HS-5 (cell line): Measurements from ENCODE around the gene IGFLR1.
"Not testable (repeated sequence)": the region's sequence is repeated elsewhere in the genome, so short reads cannot be mapped to it uniquely, and the experiment has no call there.

ENCODE experiments used
- DNase-seq: peaks from one replicate; pipeline ENCODE4 v3.0.0-alpha.2; 2012; ENCODE audit warnings: low read depth

The IGFLR1 gene

DNA sequence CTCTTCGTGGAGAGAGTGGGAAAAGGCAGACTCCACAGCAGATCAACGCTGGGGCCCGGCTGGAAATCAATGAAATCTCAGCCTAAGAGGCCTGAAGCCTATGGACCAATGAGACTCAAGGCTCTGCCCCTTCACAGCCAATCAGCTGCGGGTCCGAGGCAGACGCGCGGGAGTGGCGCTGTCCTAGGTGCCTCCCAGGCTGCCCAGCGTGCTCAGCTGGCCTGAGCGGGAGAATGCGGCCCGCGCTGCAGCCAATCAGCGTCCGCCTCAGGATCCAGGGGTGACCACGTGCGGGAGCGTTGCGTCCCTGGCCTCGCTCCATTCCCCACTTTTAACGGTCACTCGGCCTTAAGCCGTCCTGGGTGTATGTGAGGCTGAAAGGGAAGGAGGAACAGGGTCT, 38.0 kb downstream of the IGFLR1 start, which contains the start of gene ZBTB32:
TSS of gene ZBTB32 (plus strand) at position 341 of the 400 bp plus-strand sequence. CDS start 10,069 bp downstream, outside the sequence.
- no peak for DNase-seq

DNA sequence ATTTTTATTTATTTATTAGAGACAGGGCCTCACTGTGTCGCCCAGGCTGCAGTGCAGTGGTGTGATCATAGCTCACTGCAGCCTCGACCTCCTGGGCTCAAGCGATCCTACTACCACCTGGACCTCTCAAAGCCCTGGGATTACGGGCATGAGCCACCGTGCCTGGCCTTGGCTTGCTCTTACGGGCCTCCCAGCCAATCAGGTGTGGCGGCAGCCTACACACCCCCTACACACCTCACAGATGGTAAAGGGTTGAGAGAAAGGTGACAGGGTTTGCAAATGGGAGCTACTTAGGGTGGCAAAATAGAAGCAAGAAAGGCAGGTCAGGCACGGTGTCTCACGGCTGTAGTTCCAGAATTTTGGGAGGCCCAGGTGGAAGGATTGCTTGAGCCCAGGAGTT, 38.9 kb downstream of the IGFLR1 start:
- DNase-seq = no peak

DNA sequence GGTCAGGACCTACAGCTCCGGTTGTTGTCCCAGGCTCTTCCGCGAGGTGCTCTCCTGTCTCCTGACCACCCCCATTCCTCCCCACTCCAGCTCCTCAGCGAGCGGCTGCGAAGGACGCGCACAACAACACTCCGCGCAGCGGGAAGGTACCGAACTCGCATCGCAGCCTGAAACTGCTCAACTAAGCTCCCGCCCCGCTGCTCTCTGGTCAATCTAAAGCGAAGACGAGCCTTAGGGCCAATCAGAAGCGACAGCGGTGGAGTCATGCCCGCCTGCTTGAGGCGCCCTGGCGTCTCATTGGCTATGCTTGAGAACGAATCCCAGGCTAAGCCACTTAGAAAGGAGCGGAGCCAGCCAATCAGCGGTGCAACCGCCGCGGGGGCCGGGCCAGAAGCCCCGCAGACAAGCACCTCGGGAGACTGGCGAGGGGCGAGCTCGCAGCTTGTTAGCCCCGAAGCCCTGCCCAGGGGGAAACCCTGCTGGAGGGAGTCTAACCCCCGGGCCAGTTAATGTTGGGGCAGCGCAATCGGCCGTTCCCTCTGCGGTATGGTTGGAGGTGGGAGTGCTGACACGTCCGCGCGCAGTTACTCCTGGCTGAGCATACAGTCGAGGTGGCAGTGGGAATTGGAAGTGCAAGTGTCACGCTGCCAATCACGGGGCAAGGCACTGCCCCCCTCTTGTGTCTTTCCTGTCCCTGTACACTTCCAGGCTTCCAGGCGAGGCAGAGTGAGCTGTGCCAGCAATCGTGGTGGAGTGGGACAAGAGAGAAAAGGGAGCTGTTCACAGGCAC, 39.8 kb downstream of the IGFLR1 start:
- DNase-seq = peak; percentile 92

DNA sequence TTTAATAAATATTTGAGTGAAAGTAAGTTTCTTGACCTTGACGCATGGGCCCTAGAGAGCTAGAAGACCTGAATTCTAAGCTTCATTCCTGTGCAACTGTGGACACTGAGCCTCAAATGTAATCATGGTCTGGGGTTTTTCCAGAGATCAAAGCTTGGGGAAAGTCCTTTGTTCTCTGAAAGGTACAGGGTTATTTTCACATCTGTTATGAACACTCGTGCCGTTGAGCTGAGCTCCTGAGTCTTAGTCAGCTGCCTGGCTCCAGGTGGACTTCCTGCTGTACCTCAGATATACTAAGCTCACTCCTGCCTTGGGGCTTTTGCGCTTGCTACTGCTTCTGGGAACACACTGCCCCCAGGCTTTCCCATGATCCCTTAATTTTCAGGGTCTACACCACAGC, 45.4 kb downstream of the IGFLR1 start:
- no peak for DNase-seq

DNA sequence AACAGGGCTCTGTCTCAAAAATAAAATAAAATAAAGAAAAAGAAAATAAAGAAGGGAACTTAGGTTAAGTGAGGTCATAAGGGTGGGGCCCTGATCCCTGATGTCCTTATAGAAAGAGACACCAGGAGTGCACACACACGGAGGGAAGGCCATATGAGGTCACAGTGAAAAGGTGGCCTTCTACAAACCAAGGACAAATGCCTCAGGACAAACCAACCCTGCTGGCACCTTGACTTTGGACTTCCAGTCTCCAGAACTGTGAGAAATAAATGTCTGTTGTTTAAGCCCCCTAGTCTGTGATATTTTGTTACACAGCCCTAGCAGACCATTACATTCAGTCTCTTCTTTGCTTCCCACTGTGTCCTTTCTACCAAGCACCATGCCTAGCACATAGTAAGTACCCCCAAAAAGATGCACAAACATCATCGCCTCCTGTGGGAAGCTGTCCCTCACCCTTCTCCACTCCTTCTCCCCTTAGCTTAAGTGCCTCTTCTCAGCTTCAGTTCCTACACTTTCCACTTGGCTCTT, 46.3 kb downstream of the IGFLR1 start:
- DNase-seq = no peak

DNA sequence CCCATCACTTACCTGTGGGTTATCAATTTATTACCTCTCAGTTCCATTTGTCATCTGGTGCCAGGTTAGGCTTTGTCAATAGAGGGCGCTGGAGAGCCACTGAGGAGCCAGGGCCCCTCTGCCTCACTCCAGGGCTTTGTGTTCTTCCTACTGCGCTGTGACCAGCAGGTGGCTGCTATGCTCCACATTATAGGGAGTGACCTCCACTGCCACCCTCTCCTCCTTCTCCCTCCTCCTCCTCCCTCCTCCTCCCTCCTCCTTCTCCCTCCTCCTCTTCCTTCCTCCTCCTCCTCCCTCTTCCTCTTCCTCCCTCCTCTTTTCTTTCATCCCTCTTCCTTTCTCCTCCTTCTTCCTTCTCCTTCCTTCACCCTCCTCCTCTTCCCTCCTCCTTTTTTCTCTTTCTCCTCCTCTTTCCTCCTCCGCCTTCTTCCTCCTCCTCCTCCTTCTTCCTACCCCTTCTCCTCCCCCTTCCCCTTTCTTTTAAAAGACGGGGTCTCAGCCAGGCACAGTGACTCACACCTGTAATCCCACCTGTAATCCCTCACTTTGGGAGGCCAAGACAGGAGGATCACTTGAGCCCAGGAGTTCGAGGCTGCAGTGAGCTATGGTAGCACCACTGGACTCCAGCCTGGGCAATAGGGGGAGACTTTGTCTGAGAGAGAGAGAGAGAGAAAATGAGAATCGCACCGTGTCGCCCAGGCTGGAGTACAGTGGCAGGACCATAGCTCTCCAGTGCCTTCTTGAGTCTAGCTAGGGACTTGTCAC, 48.2 kb downstream of the IGFLR1 start:
- peak; percentile 54 for DNase-seq

DNA sequence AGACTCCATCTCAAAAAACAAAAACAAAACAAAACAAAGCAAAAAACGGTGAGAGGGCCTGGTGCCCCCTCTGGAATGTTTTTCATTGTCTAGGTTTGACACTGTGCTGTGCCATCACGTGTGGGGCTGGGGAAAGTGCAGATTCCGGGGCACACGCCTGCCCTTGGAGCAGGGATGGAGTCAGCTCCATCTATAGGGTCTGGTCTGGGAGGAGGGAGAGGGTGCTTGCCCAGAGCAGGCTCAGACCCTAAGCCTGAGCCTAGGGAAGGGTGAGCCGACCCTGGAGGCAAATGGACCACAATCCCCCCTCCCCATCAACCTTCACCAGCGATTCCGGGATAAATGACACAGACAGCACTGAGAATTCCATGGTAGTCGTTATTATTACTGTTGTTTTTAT, 48.8 kb downstream of the IGFLR1 start:
- DNase-seq = no peak

DNA sequence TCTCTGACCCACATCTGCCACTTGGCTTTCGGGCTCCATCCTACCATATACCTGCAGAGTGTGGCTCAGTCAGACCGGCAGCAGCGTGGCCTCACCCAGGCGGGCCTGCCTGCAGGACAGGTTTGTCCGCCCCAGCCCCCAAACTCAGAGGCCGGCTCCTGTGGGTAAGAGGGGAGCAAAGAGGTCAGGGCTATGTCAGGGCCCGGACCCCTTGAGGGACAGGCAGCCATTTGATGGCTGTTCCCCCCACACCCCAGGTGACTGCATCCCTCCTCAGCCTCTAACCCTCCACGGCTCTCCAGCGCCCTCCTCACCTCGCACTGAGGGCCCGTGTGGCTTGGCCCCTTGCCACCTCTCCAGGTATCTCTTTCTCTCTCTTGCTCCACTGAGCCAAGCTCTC, 50.2 kb downstream of the IGFLR1 start:
- no peak for DNase-seq

DNA sequence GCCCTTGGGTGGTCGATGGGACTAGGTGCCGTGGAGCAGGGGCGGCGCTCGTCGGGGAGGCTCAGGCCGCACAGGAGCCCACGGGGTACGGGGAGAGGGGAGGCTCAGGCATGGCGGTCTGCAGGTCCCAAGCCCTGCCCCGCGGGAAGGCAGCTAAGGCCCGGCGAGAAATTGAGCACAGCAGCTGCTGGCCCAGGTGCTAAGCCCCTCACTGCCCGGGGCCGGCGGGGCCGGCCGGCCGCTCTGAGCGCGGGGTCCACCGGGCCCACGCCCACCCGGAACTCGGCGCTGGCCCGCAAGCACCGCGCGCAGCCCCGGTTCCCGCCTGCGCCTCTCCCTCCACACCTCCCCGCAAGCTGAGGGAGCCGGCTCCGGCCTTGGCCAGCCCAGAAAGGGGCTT, 51.1 kb downstream of the IGFLR1 start:
- DNase-seq = not testable (repeated sequence)

DNA sequence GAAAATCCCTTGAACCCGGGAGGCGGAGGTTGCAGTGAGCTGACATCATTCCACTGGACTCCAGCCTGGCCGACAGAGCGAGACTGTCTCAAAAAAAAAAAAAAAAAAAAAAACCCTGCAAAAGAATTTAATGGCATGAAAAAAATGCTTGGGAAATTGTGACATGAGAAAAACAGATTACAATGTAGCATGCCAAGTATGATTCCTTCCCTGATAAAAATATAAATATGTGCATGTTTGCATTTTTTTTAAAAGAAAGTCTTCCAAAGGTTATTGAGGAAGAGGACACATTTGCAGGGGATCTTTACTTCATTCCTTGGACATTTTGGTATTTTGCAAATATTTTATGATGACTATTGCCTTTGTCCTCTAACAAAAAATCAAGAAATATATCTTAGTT, 52.4 kb downstream of the IGFLR1 start:
- DNase-seq = no peak
